ENCODE results near the gene MAT2B.

The MAT2B gene

GRCh38 chr5:163563112-163563511, 57.7 kb downstream of the MAT2B start:
- no peak for DNase-seq

GRCh38 chr5:163563880-163564279, 58.5 kb downstream of the MAT2B start:
- DNase-seq, result no peak

- peak; percentile 70 for DNase-seq
Observed at GRCh38 chr5:163564321-163564938, 59.0 kb downstream of the MAT2B start.

- DNase-seq, result no peak
Observed at GRCh38 chr5:163565492-163565891, 60.1 kb downstream of the MAT2B start.

- peak; percentile 27 for DNase-seq
Observed at GRCh38 chr5:163565931-163566608, 60.7 kb downstream of the MAT2B start.

- no peak for DNase-seq
Observed at GRCh38 chr5:163566678-163567077, 61.3 kb downstream of the MAT2B start.

GRCh38 chr5:163567811-163568210, 62.4 kb downstream of the MAT2B start:
- DNase-seq, result no peak

All from stimulated activated CD4-positive, alpha-beta T cell treated with anti-CD3 and anti-CD28 coated beads, Interleukin-15, amount 100 ng/mL, for 24 hours (primary cell).